ENCODE measurements around the gene USP17L30.
"Not testable (repeated sequence)": the region's sequence is repeated elsewhere in the genome, so short reads cannot be mapped to it uniquely, and the experiment has no call there.

Gene USP17L30, protein sequence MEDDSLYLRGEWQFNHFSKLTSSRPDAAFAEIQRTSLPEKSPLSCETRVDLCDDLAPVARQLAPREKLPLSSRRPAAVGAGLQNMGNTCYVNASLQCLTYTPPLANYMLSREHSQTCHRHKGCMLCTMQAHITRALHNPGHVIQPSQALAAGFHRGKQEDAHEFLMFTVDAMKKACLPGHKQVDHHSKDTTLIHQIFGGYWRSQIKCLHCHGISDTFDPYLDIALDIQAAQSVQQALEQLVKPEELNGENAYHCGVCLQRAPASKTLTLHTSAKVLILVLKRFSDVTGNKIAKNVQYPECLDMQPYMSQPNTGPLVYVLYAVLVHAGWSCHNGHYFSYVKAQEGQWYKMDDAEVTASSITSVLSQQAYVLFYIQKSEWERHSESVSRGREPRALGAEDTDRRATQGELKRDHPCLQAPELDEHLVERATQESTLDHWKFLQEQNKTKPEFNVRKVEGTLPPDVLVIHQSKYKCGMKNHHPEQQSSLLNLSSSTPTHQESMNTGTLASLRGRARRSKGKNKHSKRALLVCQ

DNA sequence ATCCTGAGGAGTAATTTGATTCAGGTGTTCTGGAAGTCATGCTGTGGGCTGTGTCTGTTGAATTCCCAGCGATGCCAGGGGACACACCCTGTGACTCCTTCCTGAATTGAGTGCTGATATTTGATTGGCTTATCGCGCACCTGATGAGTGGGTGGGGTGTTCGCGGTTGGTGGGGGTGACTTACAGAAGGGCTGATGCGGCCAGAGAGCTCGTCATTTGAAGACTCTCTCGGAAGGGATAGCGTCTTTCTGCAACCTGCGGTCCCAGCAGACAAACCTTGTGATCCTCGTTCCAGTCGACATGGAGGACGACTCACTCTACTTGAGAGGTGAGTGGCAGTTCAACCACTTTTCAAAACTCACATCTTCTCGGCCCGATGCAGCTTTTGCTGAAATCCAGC is at the start of gene USP17L30:
Gene USP17L30 (plus strand): TSS at position 301 of the 400 bp plus-strand sequence. CDS start 0 bp downstream, at position 301.
- not testable (repeated sequence) for DNase-seq (ENCODE audit: low read depth)

DNA sequence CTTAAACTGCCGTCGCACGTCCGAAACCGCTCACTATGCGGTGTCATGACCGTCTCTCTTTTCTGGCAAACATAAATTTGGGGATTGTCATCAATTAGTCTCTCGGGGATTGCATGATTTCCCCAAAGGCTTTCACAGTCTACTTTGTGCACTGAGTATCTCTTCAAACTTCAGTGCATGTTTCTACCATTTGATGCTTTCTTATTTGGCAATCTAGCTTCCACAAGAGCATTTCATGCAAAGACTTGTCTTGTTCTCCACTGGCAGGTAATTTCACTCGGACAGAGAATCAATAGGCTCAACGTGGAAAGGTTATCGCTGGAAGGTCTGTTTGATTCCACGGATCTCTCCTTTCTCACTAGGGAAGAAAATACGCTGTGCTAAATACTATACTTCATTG is 38.7 kb upstream of the USP17L30 start:
- DNase-seq (ENCODE audit: low read depth), result not testable (repeated sequence)

DNA sequence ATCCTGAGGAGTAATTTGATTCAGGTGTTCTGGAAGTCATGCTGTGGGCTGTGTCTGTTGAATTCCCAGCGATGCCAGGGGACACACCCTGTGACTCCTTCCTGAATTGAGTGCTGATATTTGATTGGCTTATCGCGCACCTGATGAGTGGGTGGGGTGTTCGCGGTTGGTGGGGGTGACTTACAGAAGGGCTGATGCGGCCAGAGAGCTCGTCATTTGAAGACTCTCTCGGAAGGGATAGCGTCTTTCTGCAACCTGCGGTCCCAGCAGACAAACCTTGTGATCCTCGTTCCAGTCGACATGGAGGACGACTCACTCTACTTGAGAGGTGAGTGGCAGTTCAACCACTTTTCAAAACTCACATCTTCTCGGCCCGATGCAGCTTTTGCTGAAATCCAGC is 38.1 kb upstream of the USP17L30 start, which contains the start of gene USP17L24:
Gene USP17L24 (plus strand): TSS at position 301 of the 400 bp plus-strand sequence. CDS start 0 bp downstream, at position 301.
- not testable (repeated sequence) for DNase-seq (ENCODE audit: low read depth)

DNA sequence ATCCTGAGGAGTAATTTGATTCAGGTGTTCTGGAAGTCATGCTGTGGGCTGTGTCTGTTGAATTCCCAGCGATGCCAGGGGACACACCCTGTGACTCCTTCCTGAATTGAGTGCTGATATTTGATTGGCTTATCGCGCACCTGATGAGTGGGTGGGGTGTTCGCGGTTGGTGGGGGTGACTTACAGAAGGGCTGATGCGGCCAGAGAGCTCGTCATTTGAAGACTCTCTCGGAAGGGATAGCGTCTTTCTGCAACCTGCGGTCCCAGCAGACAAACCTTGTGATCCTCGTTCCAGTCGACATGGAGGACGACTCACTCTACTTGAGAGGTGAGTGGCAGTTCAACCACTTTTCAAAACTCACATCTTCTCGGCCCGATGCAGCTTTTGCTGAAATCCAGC is 33.3 kb upstream of the USP17L30 start, which contains the start of gene USP17L25:
Gene USP17L25 (plus strand): TSS at position 301 of the 400 bp plus-strand sequence. CDS start 0 bp downstream, at position 301.
- DNase-seq (ENCODE audit: low read depth), result not testable (repeated sequence)

DNA sequence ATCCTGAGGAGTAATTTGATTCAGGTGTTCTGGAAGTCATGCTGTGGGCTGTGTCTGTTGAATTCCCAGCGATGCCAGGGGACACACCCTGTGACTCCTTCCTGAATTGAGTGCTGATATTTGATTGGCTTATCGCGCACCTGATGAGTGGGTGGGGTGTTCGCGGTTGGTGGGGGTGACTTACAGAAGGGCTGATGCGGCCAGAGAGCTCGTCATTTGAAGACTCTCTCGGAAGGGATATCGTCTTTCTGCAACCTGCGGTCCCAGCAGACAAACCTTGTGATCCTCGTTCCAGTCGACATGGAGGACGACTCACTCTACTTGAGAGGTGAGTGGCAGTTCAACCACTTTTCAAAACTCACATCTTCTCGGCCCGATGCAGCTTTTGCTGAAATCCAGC is 28.6 kb upstream of the USP17L30 start, which contains the start of gene USP17L26:
Gene USP17L26 (plus strand): TSS at position 301 of the 400 bp plus-strand sequence. CDS start 0 bp downstream, at position 301.
- not testable (repeated sequence) for DNase-seq (ENCODE audit: low read depth)

DNA sequence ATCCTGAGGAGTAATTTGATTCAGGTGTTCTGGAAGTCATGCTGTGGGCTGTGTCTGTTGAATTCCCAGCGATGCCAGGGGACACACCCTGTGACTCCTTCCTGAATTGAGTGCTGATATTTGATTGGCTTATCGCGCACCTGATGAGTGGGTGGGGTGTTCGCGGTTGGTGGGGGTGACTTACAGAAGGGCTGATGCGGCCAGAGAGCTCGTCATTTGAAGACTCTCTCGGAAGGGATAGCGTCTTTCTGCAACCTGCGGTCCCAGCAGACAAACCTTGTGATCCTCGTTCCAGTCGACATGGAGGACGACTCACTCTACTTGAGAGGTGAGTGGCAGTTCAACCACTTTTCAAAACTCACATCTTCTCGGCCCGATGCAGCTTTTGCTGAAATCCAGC is 23.8 kb upstream of the USP17L30 start, which contains the start of gene USP17L5:
Gene USP17L5 (plus strand): TSS at position 301 of the 400 bp plus-strand sequence. CDS start 0 bp downstream, at position 301.
- not testable (repeated sequence) for DNase-seq (ENCODE audit: low read depth)

DNA sequence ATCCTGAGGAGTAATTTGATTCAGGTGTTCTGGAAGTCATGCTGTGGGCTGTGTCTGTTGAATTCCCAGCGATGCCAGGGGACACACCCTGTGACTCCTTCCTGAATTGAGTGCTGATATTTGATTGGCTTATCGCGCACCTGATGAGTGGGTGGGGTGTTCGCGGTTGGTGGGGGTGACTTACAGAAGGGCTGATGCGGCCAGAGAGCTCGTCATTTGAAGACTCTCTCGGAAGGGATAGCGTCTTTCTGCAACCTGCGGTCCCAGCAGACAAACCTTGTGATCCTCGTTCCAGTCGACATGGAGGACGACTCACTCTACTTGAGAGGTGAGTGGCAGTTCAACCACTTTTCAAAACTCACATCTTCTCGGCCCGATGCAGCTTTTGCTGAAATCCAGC is 19.1 kb upstream of the USP17L30 start, which contains the start of gene USP17L27:
Gene USP17L27 (plus strand): TSS at position 301 of the 400 bp plus-strand sequence. CDS start 0 bp downstream, at position 301.
- DNase-seq (ENCODE audit: low read depth), result not testable (repeated sequence)

DNA sequence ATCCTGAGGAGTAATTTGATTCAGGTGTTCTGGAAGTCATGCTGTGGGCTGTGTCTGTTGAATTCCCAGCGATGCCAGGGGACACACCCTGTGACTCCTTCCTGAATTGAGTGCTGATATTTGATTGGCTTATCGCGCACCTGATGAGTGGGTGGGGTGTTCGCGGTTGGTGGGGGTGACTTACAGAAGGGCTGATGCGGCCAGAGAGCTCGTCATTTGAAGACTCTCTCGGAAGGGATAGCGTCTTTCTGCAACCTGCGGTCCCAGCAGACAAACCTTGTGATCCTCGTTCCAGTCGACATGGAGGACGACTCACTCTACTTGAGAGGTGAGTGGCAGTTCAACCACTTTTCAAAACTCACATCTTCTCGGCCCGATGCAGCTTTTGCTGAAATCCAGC is 14.3 kb upstream of the USP17L30 start, which contains the start of gene USP17L28:
Gene USP17L28 (plus strand): TSS at position 301 of the 400 bp plus-strand sequence. CDS start 0 bp downstream, at position 301.
- DNase-seq (ENCODE audit: low read depth), result not testable (repeated sequence)

DNA sequence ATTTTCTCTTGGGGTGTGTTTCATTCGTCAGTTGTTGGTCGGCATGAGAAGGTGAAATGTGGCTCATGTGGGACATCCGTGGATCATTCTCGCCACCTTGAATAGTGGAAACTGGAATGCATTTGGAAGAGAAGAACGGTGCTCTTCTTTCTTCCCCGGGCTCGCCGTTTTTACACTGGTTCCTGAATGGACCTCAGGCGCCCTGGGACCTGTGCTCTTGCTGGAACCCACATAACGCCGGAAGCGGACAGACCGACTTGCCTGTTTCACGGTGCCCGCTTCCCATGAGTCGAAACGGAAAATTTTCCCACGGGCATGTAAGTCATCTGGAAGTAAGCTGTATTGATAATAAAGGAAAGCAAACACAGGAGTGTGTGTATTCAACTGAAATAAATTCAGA is 12.1 kb upstream of the USP17L30 start:
- not testable (repeated sequence) for DNase-seq (ENCODE audit: low read depth)

DNA sequence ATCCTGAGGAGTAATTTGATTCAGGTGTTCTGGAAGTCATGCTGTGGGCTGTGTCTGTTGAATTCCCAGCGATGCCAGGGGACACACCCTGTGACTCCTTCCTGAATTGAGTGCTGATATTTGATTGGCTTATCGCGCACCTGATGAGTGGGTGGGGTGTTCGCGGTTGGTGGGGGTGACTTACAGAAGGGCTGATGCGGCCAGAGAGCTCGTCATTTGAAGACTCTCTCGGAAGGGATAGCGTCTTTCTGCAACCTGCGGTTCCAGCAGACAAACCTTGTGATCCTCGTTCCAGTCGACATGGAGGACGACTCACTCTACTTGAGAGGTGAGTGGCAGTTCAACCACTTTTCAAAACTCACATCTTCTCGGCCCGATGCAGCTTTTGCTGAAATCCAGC is 9.6 kb upstream of the USP17L30 start, which contains the start of gene USP17L29:
Gene USP17L29 (plus strand): TSS at position 301 of the 400 bp plus-strand sequence. CDS start 0 bp downstream, at position 301.
- DNase-seq (ENCODE audit: low read depth), result not testable (repeated sequence)

DNA sequence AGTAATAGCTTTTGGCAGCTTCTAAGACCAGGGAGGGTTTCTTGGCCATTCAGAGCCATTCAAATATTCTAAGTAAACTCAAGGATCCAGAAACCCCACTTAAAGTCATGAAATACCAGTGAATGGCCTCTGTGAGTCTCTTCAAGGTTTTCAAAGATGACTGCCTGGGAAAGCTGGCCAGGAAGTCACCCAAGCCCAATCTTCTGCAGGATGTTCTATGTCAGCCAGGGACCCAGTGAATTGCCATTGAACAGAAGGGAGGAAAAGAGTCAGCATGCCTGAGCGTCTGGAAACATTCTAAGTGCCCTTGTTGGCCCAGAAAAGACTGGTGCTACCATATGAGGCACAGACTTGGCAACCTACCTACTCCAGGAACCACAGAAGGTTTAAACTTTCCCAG is 17.0 kb downstream of the USP17L30 start:
- not testable (repeated sequence) for DNase-seq (ENCODE audit: low read depth)

DNA sequence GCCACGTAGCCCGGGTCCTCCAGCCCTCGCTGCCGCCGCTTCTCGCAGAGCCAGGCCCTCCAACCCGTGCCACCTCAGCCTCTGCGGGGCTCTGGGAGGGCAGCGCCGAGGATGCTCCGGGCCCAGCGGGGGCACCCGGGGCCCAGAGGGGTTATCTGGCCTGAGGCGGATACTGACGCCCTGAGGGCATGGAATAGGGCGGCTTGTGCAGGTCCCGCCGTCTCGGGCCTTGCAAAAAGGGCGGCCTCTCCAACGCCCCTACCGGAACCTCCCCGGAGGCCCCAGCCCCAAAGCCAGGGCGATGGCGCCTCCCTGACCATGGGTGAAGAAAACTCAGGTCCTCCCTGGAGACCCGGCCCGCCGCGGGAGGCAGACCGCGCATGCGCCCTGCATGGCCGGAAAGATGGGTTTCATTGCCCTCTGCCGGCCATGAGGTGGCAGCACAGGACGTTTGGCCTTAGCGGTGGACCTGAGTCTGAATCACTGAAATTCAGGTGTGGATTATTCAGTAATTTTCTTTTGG is 18.1 kb downstream of the USP17L30 start:
- not testable (repeated sequence) for DNase-seq (ENCODE audit: low read depth)

DNA sequence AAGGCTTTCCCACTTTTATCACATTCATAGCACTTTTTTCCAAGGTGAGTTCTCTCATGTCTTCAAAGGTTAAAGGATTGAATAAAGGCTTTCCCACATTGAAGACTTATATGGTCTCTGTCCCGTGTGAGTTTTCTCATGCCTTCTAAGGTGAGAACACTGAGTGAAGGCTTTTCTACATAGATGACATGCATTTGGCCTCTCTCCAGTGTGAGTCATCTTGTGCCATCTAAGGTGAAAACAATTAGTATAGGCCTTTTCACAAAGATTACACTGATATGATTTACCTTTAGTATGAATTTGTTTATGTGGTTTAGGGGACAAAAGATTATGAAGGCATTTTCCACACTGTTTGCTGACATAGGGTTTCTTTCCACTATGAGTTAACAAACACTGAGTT is 21.2 kb downstream of the USP17L30 start:
- no peak for DNase-seq (ENCODE audit: low read depth)

DNA sequence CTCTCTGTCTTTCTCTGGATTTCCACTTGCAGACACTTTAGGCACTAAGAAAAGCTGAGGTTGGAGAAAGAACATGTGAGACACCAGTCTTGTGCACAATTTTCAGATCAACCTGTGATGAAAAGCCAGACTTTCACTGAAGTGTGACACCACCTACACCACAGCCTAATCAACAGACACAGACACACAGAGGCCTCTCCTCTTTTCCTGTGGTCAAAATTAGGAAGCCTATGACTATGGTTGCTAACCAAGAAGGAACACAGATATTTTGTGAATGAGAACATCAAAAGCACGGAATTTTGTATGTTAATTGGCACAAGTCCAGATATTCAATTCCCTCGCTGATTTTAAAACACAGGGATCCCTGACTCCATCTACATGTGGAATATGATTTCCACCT is 26.1 kb downstream of the USP17L30 start:
- DNase-seq (ENCODE audit: low read depth), result not testable (repeated sequence)

DNA sequence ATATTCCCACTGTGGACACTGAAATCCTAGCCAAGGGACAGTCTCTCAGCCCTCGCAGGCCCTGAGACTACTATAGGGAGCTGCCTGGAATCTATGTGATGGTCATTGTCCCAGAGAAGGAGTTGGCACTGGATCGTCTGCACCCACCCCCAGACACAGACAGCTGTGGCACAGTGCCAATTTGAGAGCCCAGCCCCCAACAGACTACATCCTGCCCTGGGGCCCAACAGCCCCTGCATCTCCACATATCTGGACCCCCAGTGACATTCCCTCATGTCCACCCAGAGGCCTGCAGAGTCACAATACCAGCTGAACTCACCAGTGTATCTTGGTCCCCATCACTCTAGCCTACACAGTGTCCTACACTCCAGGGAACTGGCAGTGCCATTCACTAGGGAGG is 42.8 kb downstream of the USP17L30 start:
- DNase-seq (ENCODE audit: low read depth), result not testable (repeated sequence)

DNA sequence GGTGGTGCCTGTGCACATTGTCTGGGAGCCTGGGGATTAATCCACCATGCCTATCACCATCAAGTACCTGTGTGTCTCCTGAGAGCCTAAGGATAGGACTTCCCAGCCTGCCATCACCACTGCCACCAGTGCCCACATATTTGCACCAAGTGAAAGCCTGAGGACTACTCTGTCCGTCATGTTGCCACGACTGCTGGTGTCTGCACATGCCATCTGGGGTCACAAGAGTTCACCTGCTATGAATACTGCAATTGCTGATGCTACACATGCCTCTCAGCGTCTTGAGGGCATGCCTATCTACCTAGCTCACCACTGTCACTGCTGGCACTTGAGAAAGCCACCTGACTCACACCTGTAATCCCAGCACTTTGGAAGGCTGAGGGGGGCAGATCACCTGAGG is 43.6 kb downstream of the USP17L30 start:
- DNase-seq (ENCODE audit: low read depth), result not testable (repeated sequence)

DNA sequence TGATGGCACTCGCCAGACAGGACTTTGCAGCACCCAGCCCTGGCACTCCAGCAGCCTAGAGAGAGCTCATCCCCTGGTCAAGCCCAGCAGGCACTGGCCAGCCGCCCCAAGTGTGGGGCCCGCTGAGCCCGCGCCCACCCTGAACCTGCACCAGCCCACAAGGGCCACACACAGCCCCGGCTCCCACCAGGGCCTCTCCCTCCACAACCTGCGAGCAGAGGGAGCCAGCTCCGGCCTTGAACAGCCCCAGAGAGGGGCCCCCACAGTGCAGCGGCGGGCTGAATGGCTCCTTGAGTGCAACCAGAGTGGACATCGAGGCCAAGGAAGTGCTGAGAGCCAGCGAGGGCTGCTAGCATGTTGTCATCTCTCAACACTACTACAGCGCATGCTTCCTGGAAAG is 46.9 kb downstream of the USP17L30 start:
- no peak for DNase-seq (ENCODE audit: low read depth)

All from stimulated activated CD8-positive, alpha-beta memory T cell treated with anti-CD3 and anti-CD28 coated beads, Interleukin-12 subunit alpha, Interleukin-12 subunit beta, amount 100 ng/mL, for 4 hours (primary cell).